ENCODE results near the gene ZFP36.

Gene ZFP36

DNA sequence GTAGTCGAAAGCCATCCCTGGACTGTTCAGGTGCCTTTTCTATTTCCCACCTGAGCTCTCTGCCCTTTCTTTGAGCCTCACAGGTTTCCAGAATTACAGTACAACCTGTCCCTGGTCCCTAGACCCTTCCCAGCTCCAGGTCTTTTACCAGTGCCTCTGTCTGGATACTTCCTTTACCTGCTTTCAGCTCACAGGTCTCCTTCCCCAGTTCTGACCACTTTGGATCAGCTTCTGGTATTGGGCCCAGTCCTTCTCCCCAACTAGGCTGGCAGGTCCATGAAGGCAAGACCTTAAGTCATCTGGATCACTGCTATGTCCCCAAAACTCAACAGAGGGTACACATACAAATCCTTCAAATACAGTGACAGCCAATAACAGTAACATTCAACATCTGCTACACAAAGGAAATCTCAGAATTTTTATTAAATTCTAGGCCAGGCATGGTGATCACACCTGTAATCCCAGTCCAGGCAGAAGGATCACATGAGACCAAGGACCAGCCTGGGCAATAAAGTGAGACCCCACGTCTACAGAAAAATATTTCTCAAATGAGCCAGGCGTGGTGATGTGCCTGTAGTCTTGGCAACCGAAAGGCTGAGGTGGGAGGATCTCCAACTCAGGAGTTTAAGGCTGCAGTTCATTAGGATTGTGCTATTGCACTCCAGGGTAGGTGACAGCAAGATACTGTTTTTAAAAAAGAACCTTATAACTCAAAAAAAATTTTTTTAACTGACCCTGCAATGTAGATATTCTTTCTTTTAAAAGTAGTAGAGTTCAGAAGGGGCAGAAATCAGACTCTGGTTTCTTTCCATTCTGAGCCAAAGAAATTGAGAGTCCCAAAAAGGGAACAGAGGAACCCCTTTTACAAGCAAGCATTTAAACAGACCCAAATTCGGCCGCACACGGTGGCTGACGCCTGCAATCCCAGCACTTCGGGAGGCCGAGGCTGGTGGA, 27.8 kb downstream of the ZFP36 start:
- Histone ChIP-seq H3K9me2 (replicated peaks; ENCODE audit: control insufficient read depth, low read length) (no peaks in the 10 kb centered on the region), H3K27ac (ENCODE audit: low read depth, low read length) (peak overlapping the region; percentile 76), H3K9me3 (ENCODE audit: control insufficient read depth, insufficient read depth, low read length) (no peaks in the 10 kb centered on the region), H3K4me3 (ENCODE audit: low read length) (peak overlapping the region; percentile 92), H3F3A (ENCODE audit: control insufficient read depth, insufficient read depth) (peaks cover 56% of the 10 kb centered on the region), H3K36me3 (ENCODE audit: control insufficient read depth, low read length) (peaks cover 43% of the 10 kb centered on the region), H3K79me2 (ENCODE audit: control insufficient read depth, low read length) (peaks cover 38% of the 10 kb centered on the region), H3K27me3 (ENCODE audit: control insufficient read depth, low read length) (no peaks in the 10 kb centered on the region), H3K4me1 (ENCODE audit: control insufficient read depth, low read length) (peaks cover 52% of the 10 kb centered on the region), H3K4me2 (ENCODE audit: low read length) (peak overlapping the region; percentile 84), H4K20me1 (ENCODE audit: control insufficient read depth, insufficient read depth, low read depth, low read length) (peaks cover 15% of the 10 kb centered on the region)
- no peak for TF ChIP-seq EZH2phosphoT487 (IDR thresholded peaks at IDR 0.05; ENCODE audit: borderline replicate concordance, low read length)
- TF ChIP-seq CTCF (IDR thresholded peaks at IDR 0.05; ENCODE audit: low read depth, low read length, poor library complexity, severe bottlenecking), result no peak

DNA sequence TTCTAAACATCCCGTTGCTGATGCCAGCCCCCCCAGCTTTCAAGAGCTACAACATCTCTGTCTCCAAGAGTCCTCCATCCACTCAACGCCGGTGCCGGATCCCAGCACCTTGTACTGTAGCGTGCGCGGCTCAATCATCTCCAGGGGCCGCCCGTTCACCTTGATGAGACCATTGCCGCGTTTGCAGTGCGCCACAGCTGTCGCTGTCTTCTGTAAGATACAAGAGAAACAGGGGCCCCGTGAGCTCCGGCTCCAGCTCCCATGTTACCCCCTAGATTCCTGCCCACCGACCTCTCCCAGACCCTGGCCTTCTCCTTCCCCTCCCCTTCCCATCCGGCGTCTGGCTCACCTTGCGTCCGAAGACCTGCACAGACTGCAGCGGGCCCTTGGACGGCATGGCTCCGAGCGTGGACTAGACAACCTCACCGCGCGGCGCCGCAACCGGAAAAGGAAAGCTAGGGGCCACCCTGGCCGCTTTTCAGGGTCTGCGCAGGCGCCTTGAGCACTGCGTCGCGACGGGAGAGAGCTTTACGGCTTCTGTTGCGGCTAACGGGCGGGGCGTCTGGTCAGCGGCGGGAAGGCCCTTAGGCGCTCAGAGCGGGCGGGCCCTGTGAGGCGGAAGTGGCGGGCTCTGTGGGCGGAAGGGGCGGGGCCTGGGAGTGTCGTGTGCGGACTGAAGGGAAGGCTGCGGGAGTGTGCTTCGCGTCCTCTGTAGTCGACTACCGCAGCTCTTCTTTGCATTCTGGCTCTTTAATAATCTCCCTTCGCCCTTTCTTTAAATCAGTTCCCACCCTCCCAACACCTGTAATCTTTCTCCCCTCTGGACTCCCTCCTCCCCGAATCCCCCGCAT, 29.1 kb downstream of the ZFP36 start, which contains the start of gene RPS16:
Gene RPS16 (minus strand): TSS at position 451 of the 851 bp plus-strand sequence. CDS start 54 bp downstream, at position 397.
- peaks cover 15% of the 10 kb centered on the region for H4K20me1 ChIP-seq (ENCODE audit: control insufficient read depth, insufficient read depth, low read depth, low read length)
- peaks cover 43% of the 10 kb centered on the region for H3K36me3 ChIP-seq (ENCODE audit: control insufficient read depth, low read length)
- peaks cover 55% of the 10 kb centered on the region for H3F3A ChIP-seq (ENCODE audit: control insufficient read depth, insufficient read depth)
- no peaks in the 10 kb centered on the region for H3K27me3 ChIP-seq (ENCODE audit: control insufficient read depth, low read length)
- peak within 1 kb of the TSS; percentile 92 for H3K4me3 ChIP-seq (ENCODE audit: low read length)
- H3K9me2 ChIP-seq (replicated peaks; ENCODE audit: control insufficient read depth, low read length), result no peaks in the 10 kb centered on the region
- TF ChIP-seq EZH2phosphoT487 (IDR thresholded peaks at IDR 0.05; ENCODE audit: borderline replicate concordance, low read length) (no peak), CTCF (IDR thresholded peaks at IDR 0.05; ENCODE audit: low read depth, low read length, poor library complexity, severe bottlenecking) (no peak)
- peak within 1 kb of the TSS; percentile 76 for H3K27ac ChIP-seq (ENCODE audit: low read depth, low read length)
- peaks cover 63% of the 10 kb centered on the region for H3K4me1 ChIP-seq (ENCODE audit: control insufficient read depth, low read length)
- H3K79me2 ChIP-seq (ENCODE audit: control insufficient read depth, low read length), result peaks cover 38% of the 10 kb centered on the region
- H3K4me2 ChIP-seq (ENCODE audit: low read length), result peak within 1 kb of the TSS; percentile 84
- no peaks in the 10 kb centered on the region for H3K9me3 ChIP-seq (ENCODE audit: control insufficient read depth, insufficient read depth, low read length)

GRCh38 chr19:39436350-39436716, 29.7 kb downstream of the ZFP36 start:
- H3K36me3 ChIP-seq (ENCODE audit: control insufficient read depth, low read length), result peaks cover 39% of the 10 kb centered on the region
- no peaks in the 10 kb centered on the region for H3K9me3 ChIP-seq (ENCODE audit: control insufficient read depth, insufficient read depth, low read length)
- peaks cover 63% of the 10 kb centered on the region for H3K4me1 ChIP-seq (ENCODE audit: control insufficient read depth, low read length)
- peaks cover 15% of the 10 kb centered on the region for H4K20me1 ChIP-seq (ENCODE audit: control insufficient read depth, insufficient read depth, low read depth, low read length)
- TF ChIP-seq CTCF (IDR thresholded peaks at IDR 0.05; ENCODE audit: low read depth, low read length, poor library complexity, severe bottlenecking), result no peak
- TF ChIP-seq EZH2phosphoT487 (IDR thresholded peaks at IDR 0.05; ENCODE audit: borderline replicate concordance, low read length), result no peak
- H3K79me2 ChIP-seq (ENCODE audit: control insufficient read depth, low read length), result peaks cover 38% of the 10 kb centered on the region
- H3K27me3 ChIP-seq (ENCODE audit: control insufficient read depth, low read length), result no peaks in the 10 kb centered on the region
- H3F3A ChIP-seq (ENCODE audit: control insufficient read depth, insufficient read depth), result peaks cover 48% of the 10 kb centered on the region
- peak overlapping the region; percentile 69 for H3K4me2 ChIP-seq (ENCODE audit: low read length)
- peak overlapping the region; percentile 63 for H3K27ac ChIP-seq (ENCODE audit: low read depth, low read length)
- peak overlapping the region; percentile 92 for H3K4me3 ChIP-seq (ENCODE audit: low read length)
- no peaks in the 10 kb centered on the region for H3K9me2 ChIP-seq (replicated peaks; ENCODE audit: control insufficient read depth, low read length)
